GM23338 (cell line): ENCODE measurements around the gene IL22RA2. TPM values are rescaled to one million over a fixed set of nuclear protein-coding genes. Genes with fewer than 3 reads are reported as not detected.

Experiments
- ATAC-seq: fragments of 200-7000 bp; cut with Tn5 transposase; 3 replicates; pipeline ENCODE4 v1.9.1; 2020
- DNase-seq: peaks from one replicate; pipeline ENCODE4 v3.0.0-alpha.2; 2015; ENCODE audit warnings: low spot score
- H2AFZ ChIP-seq: fragments of 200-600 bp; sonication (generic); 2 replicates; pipeline ENCODE4 v1.8.0; 2016; ENCODE audit warnings: antibody characterized with exemption, mild to moderate bottlenecking, moderate library complexity
- H3F3A ChIP-seq: fragments of 200-600 bp; sonication (generic); replicated peaks from 2 replicates; pipeline ENCODE4 v1.8.0; 2017; ENCODE audit warnings: antibody characterized with exemption, mixed run types, low read depth
- H3K27ac ChIP-seq: fragments of 200-600 bp; sonication (generic); 2 replicates; pipeline ENCODE4 v1.6.1; 2016; ENCODE audit warnings: low read depth
- H3K27me3 ChIP-seq: fragments of 200-600 bp; sonication (generic); 2 replicates; pipeline ENCODE4 v1.8.0; 2016; ENCODE audit warnings: mild to moderate bottlenecking, mixed run types, moderate library complexity; ENCODE audit not compliant: insufficient read depth
- H3K36me3 ChIP-seq: fragments of 200-600 bp; sonication (generic); 2 replicates; pipeline ENCODE4 v1.8.0; 2016; ENCODE audit warnings: mild to moderate bottlenecking; ENCODE audit not compliant: insufficient read depth
- H3K4me1 ChIP-seq: fragments of 200-600 bp; sonication (generic); 2 replicates; pipeline ENCODE4 v1.8.0; 2016; ENCODE audit warnings: mild to moderate bottlenecking, moderate library complexity; ENCODE audit not compliant: insufficient read depth
- H3K4me2 ChIP-seq: fragments of 200-600 bp; sonication (generic); 2 replicates; pipeline ENCODE4 v1.7.1; 2017; ENCODE audit warnings: mixed run types
- H3K4me3 ChIP-seq: fragments of 200-600 bp; sonication (generic); 2 replicates; pipeline ENCODE4 v1.6.1; 2016; ENCODE audit warnings: mixed run types
- H3K79me2 ChIP-seq: fragments of 200-600 bp; sonication (generic); replicated peaks from 2 replicates; pipeline ENCODE4 v1.8.0; 2017; ENCODE audit warnings: mild to moderate bottlenecking; ENCODE audit not compliant: insufficient read depth
- H3K9me2 ChIP-seq: fragments of 200-600 bp; sonication (generic); 2 replicates; pipeline ENCODE4 v1.8.0; 2017; ENCODE audit not compliant: insufficient read depth
- H4K20me1 ChIP-seq: fragments of 200-600 bp; sonication (generic); replicated peaks from 2 replicates; pipeline ENCODE4 v1.8.0; 2017; ENCODE audit warnings: mild to moderate bottlenecking; ENCODE audit not compliant: insufficient read depth
- H3K27ac Mint-ChIP-seq: 2 replicates; pipeline ENCODE4 v1.8.0; 2020; ENCODE audit warnings: inconsistent platforms, mild to moderate bottlenecking, moderate library complexity, mixed read lengths
- H3K27me3 Mint-ChIP-seq: 3 replicates; pipeline ENCODE4 v1.8.0; 2022; ENCODE audit warnings: low read depth, mild to moderate bottlenecking, moderate library complexity, mixed read lengths, inconsistent platforms; ENCODE audit not compliant: insufficient read depth, poor library complexity
- H3K36me3 Mint-ChIP-seq: 3 replicates; pipeline ENCODE4 v1.8.0; 2021; ENCODE audit warnings: low read depth, mild to moderate bottlenecking, inconsistent platforms, moderate library complexity, mixed read lengths
- H3K4me1 Mint-ChIP-seq: 3 replicates; pipeline ENCODE4 v1.8.0; 2020; ENCODE audit warnings: mild to moderate bottlenecking, inconsistent platforms, mixed read lengths
- H3K4me3 Mint-ChIP-seq: 3 replicates; pipeline ENCODE4 v1.8.0; 2021; ENCODE audit warnings: moderate library complexity, mild to moderate bottlenecking, inconsistent platforms, mixed read lengths
- H3K9me3 Mint-ChIP-seq: 3 replicates; pipeline ENCODE4 v1.8.0; 2020; ENCODE audit warnings: moderate library complexity, mild to moderate bottlenecking, inconsistent platforms, mixed read lengths
- CREB1 ChIP-seq: fragments of 250-450 bp; sonication (Bioruptor Pico); IDR thresholded peaks from 2 replicates; pipeline ENCODE4 v1.5.0; 2020; ENCODE audit warnings: low read depth, mild to moderate bottlenecking, moderate library complexity
- EZH2 ChIP-seq: fragments of 200-600 bp; sonication (generic); IDR thresholded peaks from one replicate; pipeline ENCODE4 v1.8.0; 2017; ENCODE audit warnings: antibody characterized with exemption, mild to moderate bottlenecking, low read depth; ENCODE audit not compliant: unreplicated experiment
- STAT1 ChIP-seq: IDR thresholded peaks from one replicate; pipeline ENCODE4 v1.6.1; 2016; ENCODE audit warnings: antibody characterized with exemption; ENCODE audit not compliant: unreplicated experiment
- polyA plus RNA-seq: library from polyadenylated mRNA; unstranded; fragments of >200 nt; fragmentation: Nextera tagmentation; extraction: Ambion mirVana; gene quantifications from 2 replicates; pipeline ENCODE4 v1.2.1, GENCODE V29; 2016
- total RNA-seq: library from RNA; depleted of rRNA; stranded (reverse); fragments of >200 nt; shearing (Covaris generic); gene quantifications from 2 replicates; pipeline ENCODE4 v1.2.3, GENCODE V29; 2014
- TF ChIP-seq, protein P1 (sequence below): IDR thresholded peaks from 2 replicates; pipeline ENCODE4 v1.6.1; 2016; ENCODE audit warnings: antibody characterized with exemption
- TF ChIP-seq, protein P2 (sequence below), 2 experiments: fragments of 200-600 bp in 1 of 2; sonication (generic) in 1 of 2; conservative IDR thresholded peaks; 2 replicates each; pipeline versions ENCODE4 v1.5.1 to v1.6.1; 2016 to 2017; ENCODE audit warnings: antibody characterized with exemption in 2 of 2, low read depth in 2 of 2, mild to moderate bottlenecking in 2 of 2, moderate library complexity in 1 of 2
- TF ChIP-seq, protein P3 (sequence below): fragments of 250-450 bp; sonication (Bioruptor Pico); IDR thresholded peaks from 2 replicates; pipeline ENCODE4 v1.5.0; 2020; ENCODE audit warnings: mild to moderate bottlenecking, moderate library complexity

The IL22RA2 gene
- total and polyA plus RNA-seq, 2 experiments from 2014 or later, result not detected

DNA sequence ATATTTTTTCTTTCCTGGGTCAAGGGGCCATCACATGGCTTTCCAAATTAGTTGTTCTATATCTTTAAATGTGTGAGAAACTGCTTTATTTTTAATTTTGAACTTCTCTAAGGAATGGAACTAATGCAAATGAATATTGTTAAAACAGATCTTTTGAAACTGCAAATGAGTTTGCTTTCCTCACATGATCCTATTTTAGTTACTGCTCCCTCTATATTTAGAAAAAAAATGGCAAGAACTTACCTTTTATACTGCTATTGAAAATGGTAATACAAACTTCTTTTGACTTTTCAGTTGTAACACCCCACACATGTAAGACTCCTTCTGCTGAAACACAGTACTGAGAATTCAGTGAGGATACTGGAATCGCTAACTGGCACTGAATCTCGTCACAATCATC lies 29.8 kb upstream of the IL22RA2 start (continued):
- TF ChIP-seq, protein P1, sequence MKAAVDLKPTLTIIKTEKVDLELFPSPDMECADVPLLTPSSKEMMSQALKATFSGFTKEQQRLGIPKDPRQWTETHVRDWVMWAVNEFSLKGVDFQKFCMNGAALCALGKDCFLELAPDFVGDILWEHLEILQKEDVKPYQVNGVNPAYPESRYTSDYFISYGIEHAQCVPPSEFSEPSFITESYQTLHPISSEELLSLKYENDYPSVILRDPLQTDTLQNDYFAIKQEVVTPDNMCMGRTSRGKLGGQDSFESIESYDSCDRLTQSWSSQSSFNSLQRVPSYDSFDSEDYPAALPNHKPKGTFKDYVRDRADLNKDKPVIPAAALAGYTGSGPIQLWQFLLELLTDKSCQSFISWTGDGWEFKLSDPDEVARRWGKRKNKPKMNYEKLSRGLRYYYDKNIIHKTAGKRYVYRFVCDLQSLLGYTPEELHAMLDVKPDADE, result no peak
- no peak for TF ChIP-seq EZH2

DNA sequence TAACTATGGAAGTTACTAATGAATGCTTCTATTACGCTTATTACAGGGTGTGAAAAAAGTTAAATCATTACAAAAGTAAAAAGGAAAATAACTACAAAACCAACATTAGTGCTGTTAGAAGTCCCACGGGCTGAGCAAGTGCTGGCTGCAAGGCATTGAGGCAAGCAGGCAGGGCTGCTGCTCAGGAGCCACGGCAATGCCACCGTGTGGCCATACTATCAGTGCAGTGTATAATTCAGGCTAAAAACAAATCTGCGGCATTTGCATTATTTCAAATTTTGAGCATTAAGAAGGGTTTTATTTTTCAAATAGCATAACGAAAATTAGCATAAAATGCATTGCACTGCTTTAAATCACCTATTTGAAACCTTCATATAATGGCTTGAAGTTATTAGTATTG lies 28.6 kb upstream of the IL22RA2 start:
- Histone ChIP-seq H2AFZ (no peak overlapping the region), H3K9me2 (no peaks in the 10 kb centered on the region), H3F3A (no peaks in the 10 kb centered on the region), H3K36me3 (peaks cover 41% of the 10 kb centered on the region), H3K27me3 (no peaks in the 10 kb centered on the region), H3K4me1 (no peaks in the 10 kb centered on the region), H3K4me2 (no peak overlapping the region), H3K79me2 (0 out of 2 replicates have a peak, but pooled peaks cover 2% of the 10 kb centered on the region), H3K27ac (no peak overlapping the region), H3K4me3 (no peak overlapping the region), H4K20me1 (no peaks in the 10 kb centered on the region)
- H3K36me3 Mint-ChIP-seq, result peaks cover 74% of the 10 kb centered on the region
- no peak overlapping the region for H3K27ac Mint-ChIP-seq
- peaks cover 2% of the 10 kb centered on the region; the same call in 1 of the 3 replicates for H3K4me1 Mint-ChIP-seq
- H3K9me3 Mint-ChIP-seq, result peaks cover 9% of the 10 kb centered on the region; the same call in 2 of the 3 replicates
- H3K27me3 Mint-ChIP-seq, result no peaks in the 10 kb centered on the region
- ATAC-seq, result peak; percentile 53
- TF ChIP-seq, protein P2, sequence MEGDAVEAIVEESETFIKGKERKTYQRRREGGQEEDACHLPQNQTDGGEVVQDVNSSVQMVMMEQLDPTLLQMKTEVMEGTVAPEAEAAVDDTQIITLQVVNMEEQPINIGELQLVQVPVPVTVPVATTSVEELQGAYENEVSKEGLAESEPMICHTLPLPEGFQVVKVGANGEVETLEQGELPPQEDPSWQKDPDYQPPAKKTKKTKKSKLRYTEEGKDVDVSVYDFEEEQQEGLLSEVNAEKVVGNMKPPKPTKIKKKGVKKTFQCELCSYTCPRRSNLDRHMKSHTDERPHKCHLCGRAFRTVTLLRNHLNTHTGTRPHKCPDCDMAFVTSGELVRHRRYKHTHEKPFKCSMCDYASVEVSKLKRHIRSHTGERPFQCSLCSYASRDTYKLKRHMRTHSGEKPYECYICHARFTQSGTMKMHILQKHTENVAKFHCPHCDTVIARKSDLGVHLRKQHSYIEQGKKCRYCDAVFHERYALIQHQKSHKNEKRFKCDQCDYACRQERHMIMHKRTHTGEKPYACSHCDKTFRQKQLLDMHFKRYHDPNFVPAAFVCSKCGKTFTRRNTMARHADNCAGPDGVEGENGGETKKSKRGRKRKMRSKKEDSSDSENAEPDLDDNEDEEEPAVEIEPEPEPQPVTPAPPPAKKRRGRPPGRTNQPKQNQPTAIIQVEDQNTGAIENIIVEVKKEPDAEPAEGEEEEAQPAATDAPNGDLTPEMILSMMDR (conservative IDR thresholded peaks at IDR 0.05; ENCODE audit: low read depth in 2 of 2), result peak; percentile 40 to 54
- no peak for TF ChIP-seq EZH2
- TF ChIP-seq, protein P1, result no peak
- TF ChIP-seq CREB1, result no peak
- TF ChIP-seq, protein P3, sequence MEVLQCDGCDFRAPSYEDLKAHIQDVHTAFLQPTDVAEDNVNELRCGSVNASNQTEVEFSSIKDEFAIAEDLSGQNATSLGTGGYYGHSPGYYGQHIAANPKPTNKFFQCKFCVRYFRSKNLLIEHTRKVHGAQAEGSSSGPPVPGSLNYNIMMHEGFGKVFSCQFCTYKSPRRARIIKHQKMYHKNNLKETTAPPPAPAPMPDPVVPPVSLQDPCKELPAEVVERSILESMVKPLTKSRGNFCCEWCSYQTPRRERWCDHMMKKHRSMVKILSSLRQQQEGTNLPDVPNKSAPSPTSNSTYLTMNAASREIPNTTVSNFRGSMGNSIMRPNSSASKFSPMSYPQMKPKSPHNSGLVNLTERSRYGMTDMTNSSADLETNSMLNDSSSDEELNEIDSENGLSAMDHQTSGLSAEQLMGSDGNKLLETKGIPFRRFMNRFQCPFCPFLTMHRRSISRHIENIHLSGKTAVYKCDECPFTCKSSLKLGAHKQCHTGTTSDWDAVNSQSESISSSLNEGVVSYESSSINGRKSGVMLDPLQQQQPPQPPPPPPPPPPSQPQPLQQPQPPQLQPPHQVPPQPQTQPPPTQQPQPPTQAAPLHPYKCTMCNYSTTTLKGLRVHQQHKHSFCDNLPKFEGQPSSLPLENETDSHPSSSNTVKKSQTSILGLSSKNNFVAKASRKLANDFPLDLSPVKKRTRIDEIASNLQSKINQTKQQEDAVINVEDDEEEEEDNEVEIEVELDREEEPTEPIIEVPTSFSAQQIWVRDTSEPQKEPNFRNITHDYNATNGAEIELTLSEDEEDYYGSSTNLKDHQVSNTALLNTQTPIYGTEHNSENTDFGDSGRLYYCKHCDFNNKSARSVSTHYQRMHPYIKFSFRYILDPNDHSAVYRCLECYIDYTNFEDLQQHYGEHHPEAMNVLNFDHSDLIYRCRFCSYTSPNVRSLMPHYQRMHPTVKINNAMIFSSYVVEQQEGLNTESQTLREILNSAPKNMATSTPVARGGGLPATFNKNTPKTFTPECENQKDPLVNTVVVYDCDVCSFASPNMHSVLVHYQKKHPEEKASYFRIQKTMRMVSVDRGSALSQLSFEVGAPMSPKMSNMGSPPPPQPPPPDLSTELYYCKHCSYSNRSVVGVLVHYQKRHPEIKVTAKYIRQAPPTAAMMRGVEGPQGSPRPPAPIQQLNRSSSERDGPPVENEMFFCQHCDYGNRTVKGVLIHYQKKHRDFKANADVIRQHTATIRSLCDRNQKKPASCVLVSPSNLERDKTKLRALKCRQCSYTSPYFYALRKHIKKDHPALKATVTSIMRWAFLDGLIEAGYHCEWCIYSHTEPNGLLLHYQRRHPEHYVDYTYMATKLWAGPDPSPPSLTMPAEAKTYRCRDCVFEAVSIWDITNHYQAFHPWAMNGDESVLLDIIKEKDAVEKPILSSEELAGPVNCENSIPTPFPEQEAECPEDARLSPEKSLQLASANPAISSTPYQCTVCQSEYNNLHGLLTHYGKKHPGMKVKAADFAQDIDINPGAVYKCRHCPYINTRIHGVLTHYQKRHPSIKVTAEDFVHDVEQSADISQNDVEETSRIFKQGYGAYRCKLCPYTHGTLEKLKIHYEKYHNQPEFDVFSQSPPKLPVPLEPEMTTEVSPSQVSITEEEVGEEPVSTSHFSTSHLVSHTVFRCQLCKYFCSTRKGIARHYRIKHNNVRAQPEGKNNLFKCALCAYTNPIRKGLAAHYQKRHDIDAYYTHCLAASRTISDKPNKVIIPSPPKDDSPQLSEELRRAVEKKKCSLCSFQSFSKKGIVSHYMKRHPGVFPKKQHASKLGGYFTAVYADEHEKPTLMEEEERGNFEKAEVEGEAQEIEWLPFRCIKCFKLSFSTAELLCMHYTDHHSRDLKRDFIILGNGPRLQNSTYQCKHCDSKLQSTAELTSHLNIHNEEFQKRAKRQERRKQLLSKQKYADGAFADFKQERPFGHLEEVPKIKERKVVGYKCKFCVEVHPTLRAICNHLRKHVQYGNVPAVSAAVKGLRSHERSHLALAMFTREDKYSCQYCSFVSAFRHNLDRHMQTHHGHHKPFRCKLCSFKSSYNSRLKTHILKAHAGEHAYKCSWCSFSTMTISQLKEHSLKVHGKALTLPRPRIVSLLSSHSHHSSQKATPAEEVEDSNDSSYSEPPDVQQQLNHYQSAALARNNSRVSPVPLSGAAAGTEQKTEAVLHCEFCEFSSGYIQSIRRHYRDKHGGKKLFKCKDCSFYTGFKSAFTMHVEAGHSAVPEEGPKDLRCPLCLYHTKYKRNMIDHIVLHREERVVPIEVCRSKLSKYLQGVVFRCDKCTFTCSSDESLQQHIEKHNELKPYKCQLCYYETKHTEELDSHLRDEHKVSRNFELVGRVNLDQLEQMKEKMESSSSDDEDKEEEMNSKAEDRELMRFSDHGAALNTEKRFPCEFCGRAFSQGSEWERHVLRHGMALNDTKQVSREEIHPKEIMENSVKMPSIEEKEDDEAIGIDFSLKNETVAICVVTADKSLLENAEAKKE, result no peak
- TF ChIP-seq STAT1, result no peak
- peak; percentile 22 for DNase-seq
- H3K4me3 Mint-ChIP-seq, result no peak overlapping the region
